ENCODE results near the gene SLC43A2. TPM values are rescaled to one million over a fixed set of nuclear protein-coding genes. Genes with fewer than 3 reads are reported as not detected.
A peak's percentile ranks its signal among the peaks of the same experiment; 100 is the strongest.

Gene SLC43A2
- total RNA-seq, 2 donors from 2014 or later, result 29.3 to 38.7 TPM

DNA sequence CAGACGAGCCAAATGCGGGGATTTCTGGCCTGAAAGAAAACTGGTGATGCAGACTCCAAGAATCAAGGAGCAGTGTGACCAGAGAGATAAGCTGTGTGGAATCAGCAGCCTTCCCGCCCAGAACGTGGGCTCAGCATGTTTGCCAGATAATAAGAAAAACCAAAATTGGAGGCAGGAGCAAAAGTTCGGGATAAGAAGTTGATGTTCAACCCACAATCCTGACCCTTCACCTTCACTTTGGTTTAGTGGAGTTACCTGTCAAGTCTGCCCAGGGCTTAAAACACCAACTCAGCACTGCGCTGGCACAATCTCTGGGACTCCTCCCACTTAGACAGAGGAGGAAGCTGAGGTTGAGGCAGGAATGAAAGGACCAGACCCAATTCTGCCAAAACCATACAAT is 3.1 kb downstream of the SLC43A2 start:
- Histone ChIP-seq H3K9me3 (no peaks in the 10 kb centered on the region), H3K27me3 (no peaks in the 10 kb centered on the region), H3K4me3 (no peak overlapping the region), H3K4me1 (peaks cover 4% of the 10 kb centered on the region), H3K9ac (ENCODE audit: low read depth in 2 of 2, low read length in 2 of 2) (no peak overlapping the region), H3K36me3 (no peaks in the 10 kb centered on the region), H3K27ac (no peak overlapping the region)
- TF ChIP-seq, protein P1, sequence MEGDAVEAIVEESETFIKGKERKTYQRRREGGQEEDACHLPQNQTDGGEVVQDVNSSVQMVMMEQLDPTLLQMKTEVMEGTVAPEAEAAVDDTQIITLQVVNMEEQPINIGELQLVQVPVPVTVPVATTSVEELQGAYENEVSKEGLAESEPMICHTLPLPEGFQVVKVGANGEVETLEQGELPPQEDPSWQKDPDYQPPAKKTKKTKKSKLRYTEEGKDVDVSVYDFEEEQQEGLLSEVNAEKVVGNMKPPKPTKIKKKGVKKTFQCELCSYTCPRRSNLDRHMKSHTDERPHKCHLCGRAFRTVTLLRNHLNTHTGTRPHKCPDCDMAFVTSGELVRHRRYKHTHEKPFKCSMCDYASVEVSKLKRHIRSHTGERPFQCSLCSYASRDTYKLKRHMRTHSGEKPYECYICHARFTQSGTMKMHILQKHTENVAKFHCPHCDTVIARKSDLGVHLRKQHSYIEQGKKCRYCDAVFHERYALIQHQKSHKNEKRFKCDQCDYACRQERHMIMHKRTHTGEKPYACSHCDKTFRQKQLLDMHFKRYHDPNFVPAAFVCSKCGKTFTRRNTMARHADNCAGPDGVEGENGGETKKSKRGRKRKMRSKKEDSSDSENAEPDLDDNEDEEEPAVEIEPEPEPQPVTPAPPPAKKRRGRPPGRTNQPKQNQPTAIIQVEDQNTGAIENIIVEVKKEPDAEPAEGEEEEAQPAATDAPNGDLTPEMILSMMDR (IDR thresholded peaks at IDR 0.05), result no peak
- intact Hi-C loops (cut with DNase I), result no loop called here
- DNase-seq, result no peak

DNA sequence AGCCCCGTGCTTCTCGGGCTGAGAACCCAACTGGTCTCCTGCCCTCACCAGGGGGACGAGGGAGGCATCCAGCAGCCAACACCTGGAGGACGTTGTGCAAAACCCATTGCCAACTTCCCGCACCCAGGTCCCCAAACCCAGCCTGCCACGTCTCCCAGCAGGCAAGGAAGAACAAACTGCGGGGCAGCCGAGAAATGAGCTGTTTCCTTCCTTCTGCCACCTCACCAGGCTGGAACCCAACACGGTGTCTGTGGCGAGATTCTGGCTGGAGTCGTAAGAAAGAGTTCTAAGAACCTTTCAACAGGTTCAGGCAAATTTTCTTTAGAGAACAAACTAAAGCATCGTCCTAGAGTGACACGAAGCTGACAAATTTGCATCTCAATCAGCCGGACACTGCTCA is 3.6 kb downstream of the SLC43A2 start:
- Histone ChIP-seq H3K4me3 (no peak overlapping the region), H3K27me3 (no peaks in the 10 kb centered on the region), H3K9ac (ENCODE audit: low read depth in 2 of 2, low read length in 2 of 2) (no peak overlapping the region), H3K9me3 (no peaks in the 10 kb centered on the region), H3K27ac (no peak overlapping the region), H3K4me1 (peaks cover 4% of the 10 kb centered on the region), H3K36me3 (no peaks in the 10 kb centered on the region)
- TF ChIP-seq, protein P1 (IDR thresholded peaks at IDR 0.05), result no peak
- DNase-seq, result no peak
- intact Hi-C loops (cut with DNase I), result no loop called here

DNA sequence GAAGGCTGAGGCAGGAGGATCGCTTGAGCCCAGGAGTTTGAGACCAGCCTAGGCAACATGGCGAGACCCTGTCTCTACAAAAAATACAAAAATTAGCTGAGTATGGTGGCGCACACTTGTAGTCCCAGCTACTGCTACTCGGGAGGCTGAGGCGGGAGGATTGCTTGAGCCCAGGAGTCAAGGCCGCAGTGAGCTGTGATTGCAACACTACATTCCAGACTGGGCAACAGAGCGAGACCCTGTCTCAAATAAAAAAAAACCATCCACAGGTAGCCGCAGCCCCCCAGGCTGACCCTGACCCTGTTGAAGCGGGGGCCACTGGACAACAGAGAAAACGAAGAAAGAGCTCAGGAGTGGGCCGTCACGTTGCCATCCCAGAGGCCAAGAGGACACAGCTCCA is 4.0 kb downstream of the SLC43A2 start:
- H3K27ac ChIP-seq, result no peak overlapping the region
- H3K9me3 ChIP-seq, result no peaks in the 10 kb centered on the region
- TF ChIP-seq, protein P1 (IDR thresholded peaks at IDR 0.05), result no peak
- no peak overlapping the region for H3K4me3 ChIP-seq
- H3K4me1 ChIP-seq, result peaks cover 4% of the 10 kb centered on the region
- intact Hi-C loops (cut with DNase I), result no loop called here
- H3K27me3 ChIP-seq, result no peaks in the 10 kb centered on the region
- no peak overlapping the region for H3K9ac ChIP-seq (ENCODE audit: low read depth in 2 of 2, low read length in 2 of 2)
- DNase-seq, result no peak
- no peaks in the 10 kb centered on the region for H3K36me3 ChIP-seq

DNA sequence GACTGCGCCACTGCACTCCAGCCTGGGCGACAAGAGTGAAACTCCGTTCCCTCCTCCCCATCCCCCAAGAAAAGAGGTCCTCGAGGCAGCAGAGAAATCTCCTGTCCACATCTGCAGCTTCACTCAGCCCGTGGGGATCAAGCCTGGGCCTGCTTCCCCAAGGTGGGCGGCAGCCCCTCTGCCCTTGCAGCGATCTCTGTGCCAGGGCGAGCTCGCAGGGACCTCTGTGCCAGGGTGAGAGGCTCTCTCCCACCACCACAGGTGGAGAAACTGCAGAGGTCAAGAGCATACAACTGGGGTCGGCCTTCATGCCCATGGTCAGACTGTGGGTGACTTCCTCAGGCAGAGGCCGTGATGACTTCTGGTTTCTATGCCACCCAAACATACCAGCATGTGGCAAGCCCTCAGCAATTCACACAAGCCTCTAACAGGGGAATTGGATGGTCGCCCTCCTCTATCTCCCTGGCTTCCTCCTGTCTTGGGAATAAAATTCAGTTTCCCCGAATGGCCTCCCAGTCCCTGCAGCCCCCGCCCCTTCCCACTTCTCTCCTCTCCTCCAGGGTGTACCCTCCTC is 5.5 kb downstream of the SLC43A2 start:
- intact Hi-C loops (cut with DNase I), result no loop called here
- H3K4me3 ChIP-seq, result no peak overlapping the region

DNA sequence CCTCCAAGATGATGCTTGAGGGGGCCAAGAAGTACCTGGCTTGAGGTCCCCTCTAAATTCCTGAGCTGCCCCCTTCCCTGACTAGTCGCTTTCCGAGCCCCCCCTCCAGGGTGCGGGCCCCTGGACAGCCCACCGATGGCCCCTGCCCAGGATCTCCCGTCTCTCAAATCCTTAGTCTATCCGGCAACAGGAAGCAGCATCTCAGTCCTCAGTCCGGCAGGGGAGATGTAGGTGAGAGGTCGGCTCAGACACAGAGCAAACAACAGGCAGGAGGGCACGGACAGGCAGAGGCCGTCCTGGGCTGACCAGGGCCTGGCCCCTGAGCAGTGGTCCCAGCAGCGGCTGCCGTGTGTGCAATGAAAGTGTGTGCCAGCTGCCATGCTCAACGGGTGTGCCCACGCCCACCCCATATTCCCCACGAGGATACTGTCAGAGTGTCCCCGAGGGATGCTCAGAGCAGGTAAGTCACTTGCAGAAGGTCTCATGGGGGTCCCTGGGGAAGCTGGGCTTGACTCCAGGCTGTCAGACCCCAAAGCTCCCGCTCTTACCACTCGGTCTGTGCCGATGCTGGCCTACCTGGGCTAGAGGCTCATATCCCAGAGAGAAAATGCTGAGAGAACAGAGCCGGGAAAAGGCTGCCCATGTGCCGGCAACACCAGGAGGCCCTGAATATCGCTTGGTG is 7.2 kb downstream of the SLC43A2 start:
- Histone ChIP-seq H3K4me3 (no peak overlapping the region), H3K4me1 (peaks cover 7% of the 10 kb centered on the region), H3K9me3 (no peaks in the 10 kb centered on the region), H3K27ac (no peak overlapping the region), H3K27me3 (no peaks in the 10 kb centered on the region), H3K9ac (ENCODE audit: low read depth in 2 of 2, low read length in 2 of 2) (peak overlapping the region in 1 of 2 donors; percentile 20), H3K36me3 (no peaks in the 10 kb centered on the region)
- intact Hi-C loops (cut with DNase I), result no loop called here
- TF ChIP-seq, protein P1 (IDR thresholded peaks at IDR 0.05), result no peak
- DNase-seq, result no peak

More for the DNA sequence above, 5.5 kb downstream of the SLC43A2 start:
- Histone ChIP-seq H3K9ac (ENCODE audit: low read depth in 2 of 2, low read length in 2 of 2) (no peak overlapping the region), H3K4me1 (peaks cover 8% of the 10 kb centered on the region), H3K27me3 (no peaks in the 10 kb centered on the region), H3K36me3 (no peaks in the 10 kb centered on the region), H3K27ac (no peak overlapping the region), H3K9me3 (no peaks in the 10 kb centered on the region)
- DNase-seq, result no peak
- TF ChIP-seq, protein P1 (IDR thresholded peaks at IDR 0.05), result no peak

Measured in colonic mucosa (tissue), 4 donors.